ENCODE results near the gene SPNS2.

Gene SPNS2

DNA sequence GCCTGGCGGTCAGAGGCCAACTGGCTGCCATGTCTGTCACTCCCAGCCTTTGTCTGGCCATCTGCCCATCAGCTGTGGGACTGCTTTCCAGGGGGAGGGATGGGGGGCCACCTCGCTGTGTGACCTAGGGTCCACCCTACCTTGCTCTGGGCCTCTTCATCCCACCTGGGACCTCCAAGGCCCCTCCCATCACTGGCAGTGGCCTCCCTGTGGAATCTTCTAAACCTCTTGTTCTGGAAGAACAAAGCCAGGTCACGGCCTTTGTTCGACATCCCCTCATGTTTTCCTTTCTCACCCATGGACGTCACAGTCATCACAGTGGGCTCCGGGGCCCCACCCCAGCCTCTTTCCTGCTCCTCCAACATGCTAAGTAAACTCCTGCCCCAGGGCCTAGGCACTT lies 24.0 kb downstream of the SPNS2 start:
- DNase-seq: no peak

DNA sequence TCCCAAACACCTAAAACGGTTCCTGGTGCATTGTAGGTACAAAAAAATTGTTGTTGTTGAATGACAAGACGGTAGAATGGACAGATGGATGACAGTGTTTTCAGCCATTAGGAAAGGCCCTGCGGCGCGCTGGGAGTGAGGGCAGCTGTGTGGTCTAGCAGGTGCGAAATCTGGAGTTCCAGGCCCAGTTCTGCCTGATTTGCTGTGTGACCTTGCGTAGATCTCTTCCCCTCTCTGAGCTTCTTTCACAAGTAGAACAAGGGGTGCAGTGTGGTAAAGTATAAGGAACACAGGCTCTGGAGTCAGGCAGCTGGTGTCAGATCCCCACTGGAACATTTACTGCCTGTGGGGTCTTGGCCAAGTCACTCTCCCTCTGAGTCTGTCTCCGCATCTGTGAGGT lies 25.3 kb downstream of the SPNS2 start:
- no peak for DNase-seq

DNA sequence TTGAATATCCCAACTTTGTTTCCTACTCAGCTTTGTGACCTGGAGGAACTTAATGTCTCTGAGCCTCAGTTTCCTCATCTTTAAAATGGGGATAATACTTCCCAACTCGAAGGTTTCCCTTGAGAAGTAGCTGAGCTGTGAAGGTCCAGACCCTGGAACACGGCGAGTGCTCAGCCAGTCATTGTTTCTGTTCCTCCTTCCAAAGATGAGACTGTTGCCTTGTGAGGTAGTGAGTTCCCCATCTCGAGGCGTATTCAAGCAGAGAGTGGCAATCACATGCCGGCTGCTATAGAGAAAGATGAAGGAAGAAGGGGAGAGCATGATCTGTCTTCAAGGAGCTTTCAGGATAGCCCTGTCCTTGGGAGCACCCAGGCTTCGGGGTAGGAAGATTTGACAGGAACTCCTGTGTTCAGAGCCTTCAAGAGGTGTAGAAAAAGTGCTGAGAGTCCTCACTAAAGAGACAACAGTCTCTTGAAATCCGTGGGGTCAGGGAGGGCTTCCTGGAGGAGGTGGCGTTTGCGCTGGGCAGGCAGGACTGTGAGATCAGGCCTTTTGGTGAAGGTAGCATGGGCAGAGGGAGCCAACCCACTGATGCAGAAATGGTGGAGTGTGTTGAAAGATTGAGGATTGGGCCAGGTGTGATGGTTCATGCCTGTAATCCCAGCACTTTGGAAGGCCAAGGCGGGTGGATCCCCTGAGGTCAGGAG lies 27.2 kb downstream of the SPNS2 start:
- DNase-seq: no peak

DNA sequence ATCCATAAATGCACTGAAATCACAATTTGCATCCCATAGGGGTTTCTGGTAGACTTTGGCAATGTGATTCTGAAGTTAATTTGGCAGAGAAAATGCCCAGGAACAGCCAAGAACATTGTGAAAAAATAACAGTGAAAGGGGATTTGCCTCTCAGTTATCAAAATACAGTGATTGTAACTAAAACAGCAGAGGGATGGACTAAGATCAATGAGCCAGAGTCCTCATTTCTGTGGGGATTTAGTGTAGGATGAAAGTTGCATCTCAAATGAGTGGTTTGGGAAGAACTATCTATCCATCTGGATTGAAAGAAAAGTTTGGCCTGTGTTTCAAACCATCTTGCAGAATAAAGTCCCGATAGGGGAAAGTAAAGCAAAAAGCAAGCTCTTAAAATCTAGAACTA lies 28.5 kb downstream of the SPNS2 start:
- no peak for DNase-seq

DNA sequence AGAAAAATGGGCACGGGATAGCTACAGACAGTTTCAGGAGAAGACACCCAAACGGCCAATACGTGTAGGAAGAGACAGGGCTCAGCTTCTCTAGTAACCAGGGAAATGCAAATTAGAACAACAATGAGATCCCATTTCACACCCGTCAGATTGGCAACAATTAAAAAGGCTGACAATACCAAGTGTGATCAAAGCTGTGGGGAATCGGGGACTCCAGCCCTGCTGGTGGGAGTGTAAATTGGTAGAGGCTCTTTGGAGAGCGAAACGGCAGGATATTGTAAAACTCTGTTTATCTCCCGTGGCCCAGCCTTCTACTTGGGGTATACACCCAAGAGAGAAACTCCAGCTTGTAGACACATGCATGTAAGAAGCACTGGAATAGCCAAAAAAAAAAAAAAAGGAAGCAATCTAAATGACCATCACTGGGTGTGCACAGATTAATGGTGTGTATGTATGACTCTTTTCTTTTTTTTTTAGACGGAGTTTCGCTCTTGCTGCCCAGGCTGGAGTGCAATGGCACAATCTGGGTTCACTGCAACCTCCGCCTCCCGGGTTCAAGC lies 29.0 kb downstream of the SPNS2 start:
- no peak for DNase-seq

DNA sequence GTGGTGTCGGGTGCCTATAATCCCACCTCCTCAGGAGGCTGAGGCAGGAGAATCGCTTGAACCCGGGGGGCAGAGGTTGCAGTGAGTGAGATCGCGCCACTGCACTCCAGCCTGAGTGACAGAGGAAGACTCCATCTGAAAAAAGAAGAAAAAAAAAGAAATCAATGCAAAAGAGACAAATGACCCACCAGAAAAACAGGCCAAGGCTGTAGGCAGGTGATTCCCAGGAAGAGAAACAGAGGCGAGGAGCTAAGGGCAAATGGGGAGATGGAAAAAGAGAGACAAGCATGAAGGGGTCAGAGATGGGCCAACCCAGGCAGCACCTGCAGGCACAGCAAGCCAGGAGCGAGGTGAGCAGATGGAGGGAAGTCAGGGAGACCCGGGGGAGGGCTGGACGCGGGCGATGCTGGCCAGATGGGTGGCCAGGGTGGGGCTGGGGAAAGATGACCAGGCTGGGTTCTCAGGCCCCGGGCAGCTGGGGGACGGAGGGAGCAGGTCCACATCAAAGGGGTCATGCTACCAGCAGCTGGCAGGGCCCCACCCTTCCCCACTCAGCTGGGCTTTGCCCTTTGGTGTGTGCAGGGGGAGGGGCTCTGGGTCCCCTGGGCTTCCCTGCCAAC lies 31.0 kb downstream of the SPNS2 start:
- DNase-seq: no peak

DNA sequence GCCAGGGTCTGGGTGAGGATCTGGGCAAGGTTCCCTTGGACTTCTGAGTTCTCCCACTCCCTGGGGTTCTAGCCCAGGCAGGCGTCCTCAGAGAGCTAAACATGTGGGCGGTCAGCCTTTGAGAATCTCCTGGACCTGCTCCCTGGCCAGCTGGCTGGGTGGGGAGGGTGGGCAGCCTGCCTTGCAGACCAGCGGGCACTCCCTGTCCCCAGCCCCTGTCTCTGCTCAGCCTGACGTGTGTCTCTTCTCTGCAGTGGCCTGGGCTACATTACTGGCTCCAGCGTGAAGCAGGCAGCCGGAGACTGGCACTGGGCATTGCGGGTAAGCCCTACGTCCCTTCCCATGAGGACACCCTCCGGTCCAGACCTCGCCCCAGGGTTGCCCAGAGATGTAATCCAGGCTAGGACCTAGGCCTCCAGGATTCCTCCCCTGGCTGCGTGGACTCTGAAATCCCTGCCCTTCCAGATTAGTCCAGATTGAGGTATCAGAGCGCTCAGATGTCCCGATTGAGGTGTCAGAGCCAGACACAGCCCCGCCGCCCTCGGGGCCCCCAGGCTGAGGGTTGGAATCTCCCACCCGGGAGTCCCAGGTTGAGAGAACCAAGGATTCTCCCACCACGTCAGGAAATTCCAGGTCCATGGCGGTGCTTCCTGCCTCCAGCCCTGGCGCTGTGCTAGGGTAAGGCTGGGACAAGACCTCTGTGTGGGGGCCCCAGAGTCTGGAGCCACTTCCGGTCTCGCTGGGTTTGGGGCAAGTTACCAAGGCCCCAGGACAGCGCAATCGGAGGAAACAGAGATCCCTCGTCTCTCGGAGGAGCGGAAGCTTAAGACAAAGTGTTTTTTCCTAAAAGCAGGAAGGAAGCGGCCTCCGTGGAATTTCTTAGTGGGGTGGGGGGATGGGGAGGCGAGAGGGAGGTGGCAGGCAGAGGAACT lies 32.4 kb downstream of the SPNS2 start:
- no peak for DNase-seq

DNA sequence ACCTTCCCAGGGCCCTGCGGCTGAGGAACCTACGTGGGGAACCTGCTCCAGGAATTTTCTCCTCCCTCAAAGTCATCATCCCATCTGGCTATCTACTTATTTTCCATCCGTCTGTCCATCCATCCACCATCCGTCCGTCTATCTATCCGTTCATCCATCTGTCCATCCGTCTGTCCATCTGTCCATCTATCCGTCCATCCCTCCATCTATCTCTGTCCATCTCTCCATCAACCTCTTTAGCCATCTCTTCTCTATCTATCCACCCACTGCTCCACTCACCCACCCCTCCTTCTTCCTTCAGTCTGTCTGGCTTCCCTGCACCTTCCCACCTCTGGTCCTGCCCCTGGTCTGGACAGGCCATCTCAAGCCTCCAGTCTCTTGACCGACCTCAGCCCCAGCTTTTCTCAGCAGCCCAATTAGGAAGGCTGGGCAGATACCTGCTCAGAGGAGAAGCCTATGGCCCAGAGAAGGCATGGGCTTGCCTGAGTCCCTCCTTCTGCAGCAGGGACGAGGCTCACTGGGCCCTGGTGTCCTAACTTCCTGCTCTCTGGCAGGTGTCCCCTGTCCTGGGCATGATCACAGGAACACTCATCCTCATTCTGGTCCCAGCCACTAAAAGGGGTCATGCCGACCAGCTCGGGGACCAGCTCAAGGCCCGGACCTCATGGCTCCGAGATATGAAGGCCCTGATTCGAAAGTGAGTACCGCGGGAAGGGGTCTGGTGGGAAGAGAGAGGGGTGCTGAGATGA lies 33.5 kb downstream of the SPNS2 start:
- no peak for DNase-seq

DNA sequence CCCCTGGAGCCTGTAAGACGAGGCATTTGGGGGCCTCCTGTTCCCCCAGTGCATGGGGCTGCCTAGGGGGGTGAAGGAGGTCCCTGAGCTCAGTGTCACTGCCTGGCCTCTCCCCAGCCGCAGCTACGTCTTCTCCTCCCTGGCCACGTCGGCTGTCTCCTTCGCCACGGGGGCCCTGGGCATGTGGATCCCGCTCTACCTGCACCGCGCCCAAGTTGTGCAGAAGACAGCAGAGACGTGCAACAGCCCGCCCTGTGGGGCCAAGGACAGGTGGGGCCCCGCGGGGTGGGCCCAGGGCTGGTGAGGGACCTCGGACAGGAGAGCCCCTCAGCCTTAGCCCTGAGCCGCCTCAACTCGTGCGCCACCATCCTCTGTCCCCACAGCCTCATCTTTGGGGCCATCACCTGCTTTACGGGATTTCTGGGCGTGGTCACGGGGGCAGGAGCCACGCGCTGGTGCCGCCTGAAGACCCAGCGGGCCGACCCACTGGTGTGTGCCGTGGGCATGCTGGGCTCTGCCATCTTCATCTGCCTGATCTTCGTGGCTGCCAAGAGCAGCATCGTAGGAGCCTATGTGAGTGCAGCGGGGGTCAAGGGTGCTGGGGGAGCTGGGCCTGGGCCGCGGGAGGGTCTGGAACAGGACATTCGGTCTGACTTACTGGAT lies 34.3 kb downstream of the SPNS2 start:
- DNase-seq: no peak

DNA sequence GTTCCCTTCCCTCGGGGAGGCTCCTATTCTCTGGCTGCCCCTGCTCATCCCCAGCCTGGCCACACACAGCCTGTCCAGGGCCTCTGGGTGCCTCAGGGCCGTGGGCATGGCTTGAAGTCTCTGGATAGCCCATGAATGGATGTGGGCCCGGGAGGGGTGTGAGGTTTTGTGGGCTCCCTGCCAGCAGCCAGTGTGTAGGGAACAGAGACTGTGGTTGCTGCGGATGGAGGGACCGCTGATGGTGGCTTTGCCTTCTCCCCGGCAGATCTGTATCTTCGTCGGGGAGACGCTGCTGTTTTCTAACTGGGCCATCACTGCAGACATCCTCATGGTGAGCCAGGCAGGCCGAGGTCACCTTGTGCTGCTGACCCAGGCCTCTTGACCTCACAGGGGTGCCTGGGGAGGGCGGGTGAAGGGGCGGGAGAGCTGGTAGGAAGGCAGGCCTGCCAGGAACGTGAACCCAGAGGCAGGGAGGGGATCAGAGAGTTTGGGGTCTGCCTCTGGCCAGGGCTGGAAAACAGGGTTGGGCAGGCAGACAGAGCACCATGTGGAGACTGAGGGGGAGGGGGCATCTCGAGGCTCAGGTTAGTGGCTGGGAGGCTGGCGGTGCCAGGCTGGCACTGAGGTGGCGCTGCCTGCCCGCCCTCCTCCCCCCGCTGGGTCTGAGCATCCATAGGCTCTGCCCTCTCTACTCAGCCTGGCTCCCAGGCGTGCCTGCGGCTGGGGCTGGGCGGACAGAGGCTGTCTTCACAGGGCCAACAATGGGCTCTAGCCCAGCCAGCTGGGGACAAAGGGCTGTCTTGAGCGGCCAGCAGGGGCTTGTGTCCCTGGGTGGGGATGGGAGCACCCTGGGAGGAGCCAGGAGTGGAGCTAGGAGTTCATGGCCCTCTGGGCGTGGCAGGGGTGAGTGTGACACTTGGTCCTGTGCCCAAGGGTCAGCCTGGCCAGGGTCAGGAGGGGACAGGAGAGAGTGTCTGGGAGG lies 35.1 kb downstream of the SPNS2 start:
- DNase-seq: no peak

DNA sequence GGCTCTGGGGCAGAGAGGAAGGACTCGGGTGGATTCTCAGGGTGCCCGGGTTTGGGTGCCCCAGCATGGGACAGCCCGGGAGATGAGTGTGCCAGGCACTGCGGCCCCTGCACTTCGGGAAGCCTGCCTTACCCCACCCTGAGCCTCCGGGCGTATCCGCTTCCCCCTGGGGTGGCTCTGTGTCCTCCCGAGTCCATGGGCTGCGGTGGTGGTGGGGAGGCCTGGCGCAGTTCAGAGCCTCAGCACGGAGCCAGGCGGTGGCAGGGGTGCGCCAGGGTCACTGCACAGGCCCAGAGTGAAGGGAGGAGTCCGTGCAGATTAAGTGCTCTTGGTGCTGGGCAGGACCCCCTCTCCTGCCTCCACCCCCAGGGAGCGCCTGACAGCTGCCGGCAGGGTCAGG lies 35.8 kb downstream of the SPNS2 start:
- no peak for DNase-seq

DNA sequence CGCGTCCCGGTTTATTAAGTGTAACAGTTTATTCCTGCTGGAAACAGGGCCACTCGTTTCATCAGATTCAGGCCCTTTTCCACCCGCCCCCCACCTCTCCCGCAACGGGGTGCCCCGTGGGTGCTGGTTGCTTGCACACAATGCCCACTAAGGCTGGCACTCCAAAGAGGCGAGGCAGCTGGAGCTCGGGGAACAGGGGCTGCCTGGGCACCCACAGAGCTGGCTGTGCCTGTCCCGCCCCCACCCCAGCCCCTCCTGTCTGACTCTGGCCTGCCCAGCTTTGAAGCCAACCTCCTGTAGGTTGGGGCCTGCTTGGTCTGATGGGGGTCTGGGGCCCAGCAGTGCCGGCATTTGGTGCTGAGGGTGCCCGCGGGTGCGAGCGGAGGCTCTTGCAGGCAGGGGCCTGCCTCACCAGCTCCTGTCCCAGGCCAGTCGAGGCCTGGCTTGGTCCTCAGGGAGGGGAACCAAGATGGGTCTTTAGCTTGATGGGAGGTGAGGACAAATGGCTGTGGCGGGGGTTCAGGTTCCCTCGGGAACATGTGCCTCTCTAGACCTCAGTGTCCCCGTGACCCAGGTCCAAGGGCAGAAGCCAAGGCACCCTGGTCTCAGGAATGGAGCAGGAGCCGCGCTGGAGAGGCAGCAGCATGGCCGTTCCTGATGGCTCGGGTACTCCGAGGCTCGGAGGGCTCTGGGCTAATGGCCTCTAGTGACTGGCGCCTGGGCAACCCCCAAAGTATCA lies 36.4 kb downstream of the SPNS2 start:
- no peak for DNase-seq

DNA sequence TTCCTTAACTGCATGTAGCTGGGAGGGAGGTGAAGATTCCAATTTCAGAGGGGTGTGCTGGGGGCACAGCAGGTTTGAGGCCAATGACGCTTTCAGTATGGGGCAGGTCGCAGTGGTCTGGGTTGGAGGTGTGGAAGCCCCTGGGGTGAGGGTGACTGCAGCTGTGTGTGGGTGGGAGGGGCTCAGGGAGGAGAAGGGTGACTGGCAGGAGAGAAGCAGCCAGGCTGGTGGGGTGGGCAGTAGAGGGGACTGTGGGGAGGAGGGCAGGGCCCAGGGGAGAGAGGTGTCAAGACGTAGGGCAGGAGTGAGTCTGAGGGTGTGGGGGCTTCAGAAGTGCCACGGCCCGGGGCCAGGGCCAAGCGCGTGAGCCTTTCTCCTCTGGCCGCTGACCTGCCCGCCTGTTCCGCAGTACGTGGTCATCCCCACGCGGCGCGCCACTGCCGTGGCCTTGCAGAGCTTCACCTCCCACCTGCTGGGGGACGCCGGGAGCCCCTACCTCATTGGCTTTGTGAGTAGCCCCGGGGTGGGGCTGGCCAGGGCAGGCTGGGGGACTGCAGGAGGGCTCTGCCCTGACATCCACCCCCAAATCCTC lies 37.1 kb downstream of the SPNS2 start:
- DNase-seq: no peak

DNA sequence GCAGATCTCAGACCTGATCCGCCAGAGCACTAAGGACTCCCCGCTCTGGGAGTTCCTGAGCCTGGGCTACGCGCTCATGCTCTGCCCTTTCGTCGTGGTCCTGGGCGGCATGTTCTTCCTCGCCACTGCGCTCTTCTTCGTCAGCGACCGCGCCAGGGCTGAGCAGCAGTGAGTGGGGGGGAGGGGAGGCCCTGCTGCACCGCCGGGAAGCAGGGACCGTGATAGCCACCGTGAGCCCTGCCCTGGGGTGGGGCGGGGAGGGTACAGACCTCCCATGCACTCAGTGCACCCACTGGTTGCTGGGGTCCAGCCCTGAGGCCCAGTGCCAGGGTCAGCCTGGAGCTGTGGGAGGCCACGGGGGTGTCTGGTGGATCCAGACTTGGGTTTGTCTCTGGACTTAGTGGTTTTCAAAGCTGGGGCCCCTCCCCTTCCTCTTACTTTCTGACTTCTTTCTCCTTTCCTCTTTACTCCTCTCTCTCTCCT lies 37.6 kb downstream of the SPNS2 start:
- no peak for DNase-seq

DNA sequence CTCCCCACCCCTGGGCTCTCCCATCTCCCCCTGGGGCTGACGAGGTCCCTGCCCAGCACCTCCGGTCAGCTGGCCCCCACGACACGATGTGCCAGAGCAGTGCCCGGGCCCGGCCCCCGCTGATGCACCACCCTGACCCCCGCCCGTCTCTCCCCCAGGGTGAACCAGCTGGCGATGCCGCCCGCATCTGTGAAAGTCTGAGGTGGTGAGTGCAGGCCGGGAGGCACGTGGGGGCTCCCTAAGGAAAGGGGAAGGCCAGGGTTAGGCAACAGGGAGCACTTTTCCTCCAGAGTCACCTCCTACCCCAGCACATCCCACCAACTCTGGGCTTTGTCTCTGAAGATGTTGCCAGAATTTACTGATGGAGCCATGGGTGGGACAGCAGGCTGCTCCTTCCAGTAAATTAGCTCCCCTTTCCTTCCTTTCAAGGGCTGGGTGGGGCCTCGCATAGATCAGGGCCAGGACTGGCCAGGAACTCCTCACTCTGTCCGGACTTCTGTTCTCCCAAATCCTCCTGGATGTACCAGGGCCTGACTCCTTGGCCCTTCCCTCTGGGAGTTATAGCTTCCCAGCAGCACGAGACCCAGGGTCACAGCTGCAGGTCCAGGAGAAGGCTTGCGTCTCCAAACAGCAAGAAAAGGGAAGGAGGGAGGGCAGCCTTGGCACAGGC lies 38.2 kb downstream of the SPNS2 start:
- DNase-seq: no peak

DNA sequence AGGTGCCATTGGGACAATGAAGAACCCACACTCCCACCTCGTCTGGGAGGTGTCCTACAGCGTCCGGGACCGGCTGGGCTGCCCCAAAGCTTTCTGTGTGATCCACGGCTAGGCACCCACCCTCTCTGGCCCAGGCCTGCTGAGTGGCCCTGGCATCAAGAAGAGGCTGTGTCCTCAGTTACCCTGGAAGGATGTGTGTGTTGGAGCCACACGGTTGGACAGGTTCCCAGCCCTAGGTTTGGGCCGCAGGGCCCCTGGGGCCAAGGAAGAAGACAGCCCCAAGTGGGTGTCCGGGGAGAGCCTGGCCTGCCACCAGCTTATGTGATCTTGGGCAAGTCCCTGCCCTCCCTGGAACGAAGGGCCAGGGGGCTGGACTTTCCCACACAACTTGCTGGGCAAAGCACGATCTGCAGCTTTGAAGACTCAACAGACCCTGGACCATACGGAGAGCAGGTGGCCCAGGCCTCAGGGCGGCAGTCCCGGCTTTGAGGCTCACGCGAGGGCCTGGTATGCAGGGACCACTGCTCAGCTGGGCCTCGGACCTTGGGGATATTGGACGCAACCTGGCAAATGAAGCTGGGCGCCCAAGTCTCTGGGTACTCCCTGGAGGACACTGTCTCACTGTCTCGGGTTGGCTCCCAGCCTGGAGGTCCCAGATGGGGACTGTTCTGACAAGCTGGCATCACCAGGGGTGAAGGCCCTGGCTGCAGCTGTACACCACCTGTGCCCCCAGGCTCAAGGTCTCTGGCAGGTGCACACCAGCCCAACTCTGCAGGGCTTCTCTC lies 39.0 kb downstream of the SPNS2 start:
- no peak for DNase-seq

DNA sequence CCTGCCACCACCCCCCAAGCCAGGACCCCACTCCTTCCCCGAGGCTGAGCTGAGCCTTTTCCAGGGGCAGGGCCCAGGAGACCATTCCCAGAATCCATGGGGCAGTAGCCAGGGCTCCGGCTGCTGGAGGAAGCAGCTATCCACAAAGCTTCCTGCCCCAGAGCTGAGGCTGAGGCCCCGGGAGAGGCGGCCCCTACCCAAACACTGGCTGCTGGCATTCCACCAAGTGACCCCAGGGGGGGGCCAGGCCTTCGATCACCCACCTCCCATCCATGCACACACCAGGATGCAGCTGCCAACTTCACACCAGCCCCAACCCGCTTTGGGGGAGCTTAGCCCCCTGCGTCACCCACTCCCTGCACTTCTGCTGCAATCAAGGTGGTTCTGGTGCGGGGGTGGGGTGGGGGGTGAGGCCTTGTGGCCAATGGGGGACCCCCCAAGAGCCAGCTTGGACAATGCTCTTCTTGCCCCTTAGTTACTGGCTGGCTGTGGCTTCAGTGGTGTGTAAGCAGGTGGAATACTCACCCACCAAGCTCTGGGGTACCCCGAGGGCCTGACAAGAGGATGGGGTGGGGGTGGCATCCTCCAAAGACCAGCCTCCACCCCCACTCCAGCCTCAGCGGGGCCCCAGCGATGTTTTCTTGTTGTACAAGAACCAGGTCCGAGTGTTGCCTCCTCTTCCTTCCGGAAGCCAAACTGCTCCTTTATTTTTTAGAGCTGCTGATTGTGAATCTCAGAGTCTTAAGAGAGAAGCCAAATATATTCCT lies 39.7 kb downstream of the SPNS2 start:
- DNase-seq: no peak
